Uterus (tissue), 2 donors: Measurements from ENCODE around the gene E2F1.

Experiments
- CTCF ChIP-seq, 4 experiments: fragments of 200-600 bp in 2 of 4; fragments of 450-650 bp in 2 of 4; sonication (generic) in 2 of 4; IDR thresholded peaks; one replicate each; pipeline ENCODE4 v1.5.1; 2016 to 2019; ENCODE audit warnings: antibody characterized with exemption in 4 of 4, mild to moderate bottlenecking in 2 of 4, moderate library complexity in 1 of 4
- POLR2A ChIP-seq, 2 donors: fragments of 450-650 bp; IDR thresholded peaks; one replicate each; pipeline ENCODE4 v1.6.1; 2016; ENCODE audit warnings: antibody characterized with exemption in 2 of 2, mild to moderate bottlenecking in 1 of 2, moderate library complexity in 1 of 2

GRCh38 chr20:33648396-33649004, 37.7 kb downstream of the E2F1 start:
- TF ChIP-seq CTCF (IDR thresholded peaks at IDR 0.05) (no peak), POLR2A (IDR thresholded peaks at IDR 0.05) (no peak)
